ENCODE measurements around the gene DRAM2. TPM values are rescaled to one million over a fixed set of nuclear protein-coding genes. Genes with fewer than 3 reads are reported as not detected.
A peak's percentile ranks its signal among the peaks of the same experiment; 100 is the strongest.

DRAM2 gene
- total RNA-seq, 1 experiment from 2014 or later = 26.4 TPM

DNA sequence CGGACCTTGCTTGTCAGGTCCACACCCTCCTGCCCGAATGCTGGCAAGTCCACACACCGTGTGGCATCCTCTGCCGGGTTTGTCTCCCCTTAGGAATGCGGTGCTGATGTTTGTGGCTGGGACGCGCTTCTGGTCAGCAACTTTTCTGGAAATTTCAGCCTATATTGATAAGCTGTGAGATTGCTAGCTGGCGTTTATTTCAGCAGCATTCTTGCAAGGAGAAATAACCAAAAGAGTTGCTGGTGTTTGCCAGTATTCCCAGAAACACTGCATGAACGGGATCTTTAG, 731 bp upstream of the DRAM2 start:
- peak overlapping the region; percentile 72 for H3K27ac ChIP-seq (ENCODE audit: low read depth, low read length)
- peak overlapping the region; percentile 94 for H3K4me2 ChIP-seq (ENCODE audit: low read length)
- H3K9me3 ChIP-seq (ENCODE audit: control insufficient read depth in 1 of 2, insufficient read depth in 1 of 2, low read depth in 1 of 2, low read length in 2 of 2) = no peaks in the 10 kb centered on the region
- no peak for DNase-seq (ENCODE audit: low read depth, low spot score)
- H2AFZ ChIP-seq (ENCODE audit: low read depth, low read length, poor library complexity, severe bottlenecking) = no peak overlapping the region
- intact Hi-C loops (cut with micrococcal nuclease) = no loop called here
- H3K9ac ChIP-seq (ENCODE audit: low read length) = peak overlapping the region; percentile 83
- POLR2A ChIA-PET = no interaction called here
- no peaks in the 10 kb centered on the region for H3K27me3 ChIP-seq (ENCODE audit: insufficient read depth, low read length)
- peaks cover 4 to 8% of the 10 kb centered on the region in 2 experiments for H3K36me3 ChIP-seq (ENCODE audit: control insufficient read depth in 1 of 2, insufficient read depth in 2 of 2, low read length in 2 of 2)
- TF ChIP-seq FOSL1 (IDR thresholded peaks at IDR 0.05; ENCODE audit: low read depth) (no peak), EZH2phosphoT487 (IDR thresholded peaks at IDR 0.05; ENCODE audit: borderline replicate concordance) (no peak), JUND (IDR thresholded peaks at IDR 0.05) (no peak)
- TF ChIP-seq, protein P1, sequence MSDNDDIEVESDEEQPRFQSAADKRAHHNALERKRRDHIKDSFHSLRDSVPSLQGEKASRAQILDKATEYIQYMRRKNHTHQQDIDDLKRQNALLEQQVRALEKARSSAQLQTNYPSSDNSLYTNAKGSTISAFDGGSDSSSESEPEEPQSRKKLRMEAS (IDR thresholded peaks at IDR 0.05) = no peak
- CTCF ChIA-PET = no interaction called here
- H3K4me1 ChIP-seq (ENCODE audit: control insufficient read depth in 1 of 2, insufficient read depth in 2 of 2, low read length in 2 of 2) = peaks cover 5 to 11% of the 10 kb centered on the region in 2 experiments; a peak in 3 of 4 replicates
- RAD21 ChIA-PET (ENCODE audit: low non-redundant PET in 1 of 2, low total read pairs in 2 of 2, uncharacterized antibody in 2 of 2, unreplicated experiment in 2 of 2) = no interaction called here
- peak overlapping the region; percentile 93 to 95 for H3K4me3 ChIP-seq (replicated peaks in 1 of 2; ENCODE audit: low read depth in 1 of 2, low read length in 2 of 2)
- H3K9me2 ChIP-seq (ENCODE audit: insufficient read depth) = no peaks in the 10 kb centered on the region
- H3K79me2 ChIP-seq (ENCODE audit: insufficient read depth, low read length) = peaks cover 79% of the 10 kb centered on the region
- BruUV-seq (replicated peaks) = no TSS peak
- ATAC-seq = no peak
- H4K20me1 ChIP-seq (ENCODE audit: insufficient read depth) = 0 out of 2 replicates have a peak, but pooled peaks cover 4% of the 10 kb centered on the region

DNA sequence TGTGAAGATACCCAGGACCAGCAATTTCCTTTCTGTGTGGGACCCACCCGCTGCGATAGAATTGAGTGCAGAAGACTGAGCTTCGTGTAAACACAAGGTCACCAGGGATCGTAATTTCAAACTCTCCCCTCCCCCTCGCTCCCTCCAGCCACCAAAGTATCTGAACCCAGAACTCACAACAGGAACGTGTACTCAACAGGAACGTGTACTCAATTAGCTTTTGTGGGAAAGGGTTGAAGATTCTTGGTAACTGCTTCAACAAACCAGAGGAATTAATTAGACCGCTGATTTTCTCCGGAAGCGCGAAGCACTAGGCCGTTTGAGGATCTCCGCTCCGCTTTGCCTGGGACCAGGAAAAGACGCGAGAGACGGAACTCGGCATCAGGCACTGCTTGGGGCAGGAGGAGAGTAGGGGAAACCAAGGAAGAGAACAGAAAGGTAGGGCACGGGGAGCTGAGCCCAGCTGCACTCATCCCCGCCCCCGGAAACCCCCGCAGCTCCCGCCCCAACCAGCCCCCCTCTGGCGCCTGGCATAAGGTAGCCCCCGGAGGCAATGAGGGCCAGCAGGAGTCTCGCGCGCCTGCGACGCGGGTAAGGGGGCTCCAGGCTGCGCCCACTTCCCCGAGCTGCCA, 453 bp downstream of the DRAM2 start:
- 0 out of 2 replicates have a peak, but pooled peaks cover 4% of the 10 kb centered on the region for H4K20me1 ChIP-seq (ENCODE audit: insufficient read depth)
- H2AFZ ChIP-seq (ENCODE audit: low read depth, low read length, poor library complexity, severe bottlenecking) = peak overlapping the region; percentile 78
- H3K36me3 ChIP-seq (ENCODE audit: control insufficient read depth in 1 of 2, insufficient read depth in 2 of 2, low read length in 2 of 2) = peaks cover 4 to 13% of the 10 kb centered on the region in 2 experiments
- peak; percentile 26 for TF ChIP-seq TCF7L2 (IDR thresholded peaks at IDR 0.05; ENCODE audit: borderline replicate concordance, extremely low read depth, insufficient read depth, insufficient read length)
- TF ChIP-seq YY1 (IDR thresholded peaks at IDR 0.05; ENCODE audit: extremely low read depth, insufficient replicate concordance, low read depth, low read length) = no peak
- TF ChIP-seq, protein P1 (IDR thresholded peaks at IDR 0.05) = peak; percentile 17; the same call in 1 of the 2 replicates
- H3K9me3 ChIP-seq (ENCODE audit: control insufficient read depth in 1 of 2, insufficient read depth in 1 of 2, low read depth in 1 of 2, low read length in 2 of 2) = no peaks in the 10 kb centered on the region
- DNase-seq (ENCODE audit: low read depth, low spot score) (peak; percentile 18), ATAC-seq (peak; percentile 67)
- TSS peak; percentile 58 for BruUV-seq (replicated peaks)
- H3K27me3 ChIP-seq (ENCODE audit: insufficient read depth, low read length) = no peaks in the 10 kb centered on the region
- CTCF ChIA-PET = no interaction called here
- POLR2A ChIA-PET = no interaction called here
- peaks cover 5 to 11% of the 10 kb centered on the region in 2 experiments; a peak in 3 of 4 replicates for H3K4me1 ChIP-seq (ENCODE audit: control insufficient read depth in 1 of 2, insufficient read depth in 2 of 2, low read length in 2 of 2)
- peak overlapping the region; percentile 83 for H3K9ac ChIP-seq (ENCODE audit: low read length)
- H3K9me2 ChIP-seq (ENCODE audit: insufficient read depth) = no peaks in the 10 kb centered on the region
- peak overlapping the region; percentile 72 for H3K27ac ChIP-seq (ENCODE audit: low read depth, low read length)
- peaks cover 67% of the 10 kb centered on the region for H3K79me2 ChIP-seq (ENCODE audit: insufficient read depth, low read length)
- H3K4me2 ChIP-seq (ENCODE audit: low read length) = peak overlapping the region; percentile 94
- intact Hi-C loops (cut with micrococcal nuclease) = no loop called here
- H3K4me3 ChIP-seq (replicated peaks in 1 of 2; ENCODE audit: low read depth in 1 of 2, low read length in 2 of 2) = peak overlapping the region; percentile 93 to 95
- RAD21 ChIA-PET (ENCODE audit: low non-redundant PET in 1 of 2, low total read pairs in 2 of 2, uncharacterized antibody in 2 of 2, unreplicated experiment in 2 of 2) = no interaction called here
